GM12878 (cell line): ENCODE results near the gene OPTC. TPM values are rescaled to one million over a fixed set of nuclear protein-coding genes. Genes with fewer than 3 reads are reported as not detected.

ENCODE experiments used
- ATAC-seq: fragments of 200-7000 bp; cut with Tn5 transposase; 3 replicates; pipeline ENCODE4 v1.9.1; 2020; ENCODE audit warnings: mild to moderate bottlenecking, moderate library complexity
- BruUV-seq: library from RNA; stranded (reverse); fragments of 400-500 nt; replicated peaks from 2 replicates; lab custom pipeline; 2021; lab: Mats Ljungman, UMichigan
- CTCF ChIA-PET: fragments of 300-600 bp; sonication (Branson Sonifier 250); formaldehyde crosslinking; extraction: SDS; loops from one replicate; lab custom pipeline; 2021; ENCODE audit warnings: inconsistent platforms; lab: Yijun Ruan, JAX
- POLR2A ChIA-PET: fragments of 350-600 bp; formaldehyde crosslinking; extraction: SDS; loops from one replicate; lab custom pipeline; 2021; ENCODE audit warnings: inconsistent platforms; lab: Charles Lee
- RAD21 ChIA-PET: fragments of 300-600 bp; sonication (Branson Sonifier 250); formaldehyde crosslinking; loops from one replicate; lab custom pipeline; 2023; ENCODE audit warnings: antibody characterized with exemption; ENCODE audit not compliant: unreplicated experiment; lab: Charles Lee
- SMC1A ChIA-PET: fragments of 300-600 bp; sonication (Branson Sonifier 250); formaldehyde crosslinking; loops from one replicate; lab custom pipeline; 2023; ENCODE audit not compliant: unreplicated experiment, uncharacterized antibody; lab: Charles Lee
- DNase-seq: peaks from one replicate; pipeline ENCODE4 v3.0.0-alpha.2; 2011; ENCODE audit warnings: low read depth, low spot score
- FAIRE-seq: peaks from 3 replicates; lab custom pipeline; 2011; peaks lifted over from hg19 to GRCh38; lab: Jason Lieb, UNC
- H2AFZ ChIP-seq: 2 replicates; pipeline ENCODE4 v1.6.0; 2011; ENCODE audit warnings: low read depth, low read length, control low read depth; ENCODE audit not compliant: control insufficient read depth
- H3K27ac ChIP-seq: 2 replicates; pipeline ENCODE4 v1.5.1; 2011; ENCODE audit warnings: control low read depth; ENCODE audit not compliant: control insufficient read depth, insufficient read depth
- H3K27me3 ChIP-seq, 2 experiments: replicated peaks in 1 of 2; 2 replicates each; pipeline versions ENCODE4 v1.6.0 to v1.6.1; 2011; ENCODE audit warnings: low read length in 1 of 2; ENCODE audit not compliant: control insufficient read depth in 2 of 2, insufficient read depth in 2 of 2
- H3K36me3 ChIP-seq, 2 experiments: 2 replicates each; pipeline ENCODE4 v1.5.1; 2011; ENCODE audit warnings: low read length in 1 of 2; ENCODE audit not compliant: control insufficient read depth in 2 of 2, insufficient read depth in 2 of 2
- H3K4me1 ChIP-seq: 2 replicates; pipeline ENCODE4 v1.6.1; 2011; ENCODE audit warnings: mild to moderate bottlenecking, low read length, moderate library complexity, mixed read lengths; ENCODE audit not compliant: control insufficient read depth, insufficient read depth
- H3K4me2 ChIP-seq: 2 replicates; pipeline ENCODE4 v1.6.0; 2011; ENCODE audit warnings: control low read depth; ENCODE audit not compliant: control insufficient read depth, insufficient read depth
- H3K4me3 ChIP-seq: fragments of 200-600 bp; sonication (generic); 2 replicates; pipeline ENCODE4 v1.5.1; 2016
- H3K79me2 ChIP-seq: 2 replicates; pipeline ENCODE4 v1.6.0; 2011; ENCODE audit warnings: low read length; ENCODE audit not compliant: control insufficient read depth, insufficient read depth
- H3K9ac ChIP-seq: 2 replicates; pipeline ENCODE4 v1.8.0; 2011; ENCODE audit warnings: low read length, control low read depth, mixed read lengths; ENCODE audit not compliant: control insufficient read depth, insufficient read depth
- H3K9me3 ChIP-seq: replicated peaks from 3 replicates; pipeline ENCODE4 v1.5.1; 2011; ENCODE audit warnings: mild to moderate bottlenecking, low read length; ENCODE audit not compliant: control insufficient read depth, insufficient read depth
- H4K20me1 ChIP-seq: 2 replicates; pipeline ENCODE4 v1.6.0; 2011; ENCODE audit not compliant: control insufficient read depth, insufficient read depth
- FOS ChIP-seq: IDR thresholded peaks from 3 replicates; pipeline ENCODE4 v1.6.1; 2011; ENCODE audit warnings: borderline replicate concordance; ENCODE audit not compliant: insufficient read length; ENCODE audit errors: extremely low read depth
- GATAD2B ChIP-seq: fragments of 450-650 bp; conservative IDR thresholded peaks from 2 replicates; pipeline ENCODE4 v1.6.1; 2017; ENCODE audit warnings: low read depth, mild to moderate bottlenecking, moderate library complexity
- JUNB ChIP-seq: IDR thresholded peaks from 2 replicates; pipeline ENCODE4 v1.6.1; 2016; ENCODE audit warnings: antibody characterized with exemption, mild to moderate bottlenecking
- KAT2A ChIP-seq: conservative IDR thresholded peaks from 2 replicates; pipeline ENCODE4 v1.6.1; 2011; ENCODE audit warnings: low read depth, low read length; ENCODE audit not compliant: control insufficient read depth
- LARP7 ChIP-seq: fragments of 450-650 bp; IDR thresholded peaks from 2 replicates; pipeline ENCODE4 v1.6.1; 2017; ENCODE audit warnings: mild to moderate bottlenecking
- NFYA ChIP-seq: IDR thresholded peaks from 2 replicates; pipeline ENCODE4 v1.6.1; 2011; ENCODE audit warnings: low read depth, mild to moderate bottlenecking, low read length, improper control_type of control experiment, borderline replicate concordance
- POLR2AphosphoS5 ChIP-seq: IDR thresholded peaks from 2 replicates; pipeline ENCODE4 v1.6.1; 2011; ENCODE audit warnings: mild to moderate bottlenecking, low read length, inconsistent platforms
- RB1 ChIP-seq: fragments of 450-650 bp; formaldehyde crosslinking; IDR thresholded peaks from 2 replicates; pipeline ENCODE4 v1.6.1; 2017; ENCODE audit warnings: mild to moderate bottlenecking, borderline replicate concordance
- SUPT20H ChIP-seq: IDR thresholded peaks from 2 replicates; pipeline ENCODE4 v1.6.1; 2011; ENCODE audit warnings: low read depth, mild to moderate bottlenecking, low read length, moderate library complexity, borderline replicate concordance; ENCODE audit not compliant: control insufficient read depth
- TCF12 ChIP-seq: IDR thresholded peaks from 2 replicates; pipeline ENCODE4 v1.6.1; 2011; ENCODE audit warnings: low read depth, mild to moderate bottlenecking, low read length
- WGBS: methylation state at CpG from one replicate; pipeline ENCODE4 v1.1.6; 2016; ENCODE audit warnings: low lambda C conversion rate; ENCODE audit not compliant: insufficient replicate concordance, insufficient coverage; ENCODE audit errors: missing lambda C conversion rate; 5-methylcytosine and 5-hydroxymethylcytosine counted together
- in situ Hi-C: fragments of 300-500 bp; cut with MboI; formaldehyde crosslinking; loops from 9 replicates; pipeline ENCODE4 v1.14.3; 2018; ENCODE audit warnings: mixed read lengths
- intact Hi-C: fragments of 100-400 bp; cut with micrococcal nuclease; formaldehyde crosslinking; loops from one replicate; pipeline ENCODE4 v1.14.2; 2022; ENCODE audit not compliant: unreplicated experiment
- polyA plus RNA-seq, 11 experiments: library from polyadenylated mRNA; depleted of rRNA in 4 of 11; unstranded in 6 of 11; stranded (reverse) in 5 of 11; fragments of >200 nt; fragmentation: Nextera tagmentation in 4 of 11; fragmentation: Illumina TruSeq in 1 of 11; extraction: Ambion mirVana in 4 of 11; extraction: Trizol in 1 of 11; gene quantifications; 1 replicate in 1 of 11; 2 replicates in 10 of 11; pipeline versions ENCODE4 v1.2.1 to v1.2.3, GENCODE V29; 2011 to 2016; ENCODE audit warnings: inconsistent platforms in 2 of 11, missing spikeins in 2 of 11, low read depth in 1 of 11
- total RNA-seq, 4 experiments: library from RNA; depleted of rRNA in 3 of 4; stranded (reverse); fragments of >200 nt in 3 of 4; fragmentation: Illumina TruSeq in 1 of 4; extraction: Trizol in 1 of 4; gene quantifications; 2 replicates each; pipeline versions ENCODE4 v1.2.1 to v1.2.3, GENCODE V29; 2013 to 2021
- TF ChIP-seq, protein P1 (sequence below): fragments of 450-650 bp; conservative IDR thresholded peaks from 2 replicates; pipeline ENCODE4 v1.6.1; 2017; ENCODE audit warnings: mild to moderate bottlenecking, moderate library complexity
- TF ChIP-seq, protein P2 (sequence below): IDR thresholded peaks from 2 replicates; pipeline ENCODE4 v1.6.1; 2012; ENCODE audit warnings: low read depth, low read length, improper control_type of control experiment
- TF ChIP-seq, protein P3 (sequence below): IDR thresholded peaks from 2 replicates; pipeline ENCODE4 v1.6.1; 2011; ENCODE audit warnings: low read depth, mild to moderate bottlenecking, low read length, moderate library complexity, borderline replicate concordance; ENCODE audit errors: extremely low read depth

Gene OPTC
- total and polyA plus RNA-seq, 10 of the 15 experiments (the other 5 are each of a cell fraction or from before 2014, with no cell fraction given), result not detected

DNA sequence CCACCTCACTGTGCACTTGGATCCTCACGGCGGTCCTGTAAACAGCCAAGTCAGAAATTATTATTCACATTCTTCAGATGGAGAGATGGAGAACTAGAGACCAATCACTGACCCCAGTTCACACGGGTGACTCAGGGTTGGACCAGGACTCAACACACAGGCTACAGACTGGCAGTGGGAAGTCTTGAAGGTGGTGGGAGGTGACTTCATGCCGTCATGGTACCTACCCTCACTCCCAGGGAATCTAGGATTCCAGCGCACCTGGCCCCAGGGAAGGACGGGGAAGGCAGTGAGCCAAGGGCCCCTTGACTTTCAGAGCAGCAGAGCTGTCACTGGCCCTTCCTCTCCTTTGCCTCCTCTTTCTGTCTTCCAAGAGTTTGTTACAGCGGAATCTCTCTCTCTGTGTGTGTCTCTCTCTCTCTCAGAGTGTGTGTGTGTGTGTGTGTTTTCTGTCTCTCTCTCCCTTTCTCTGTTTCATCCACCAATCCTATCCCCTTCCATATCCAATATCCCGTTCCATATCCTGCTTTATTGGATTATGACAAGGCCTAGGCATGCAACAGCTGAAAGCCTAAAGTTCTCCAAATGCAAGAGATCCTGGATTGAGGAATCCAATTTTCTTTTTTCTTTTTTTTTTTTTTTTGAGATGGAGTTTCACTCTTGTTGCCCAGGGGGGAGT, 11.7 kb downstream of the OPTC start (continued):
- TF ChIP-seq KAT2A (no peak), GATAD2B (no peak), POLR2AphosphoS5 (no peak), SUPT20H (no peak), JUNB (no peak)

GRCh38 chr1:203506858-203507626, 13.1 kb downstream of the OPTC start:
- Histone ChIP-seq H3K9me3 (no peaks in the 10 kb centered on the region), H3K27ac (no peak overlapping the region), H3K79me2 (no peaks in the 10 kb centered on the region), H3K4me3 (no peak overlapping the region), H2AFZ (no peak overlapping the region), H3K4me1 (no peaks in the 10 kb centered on the region), H4K20me1 (no peaks in the 10 kb centered on the region), H3K4me2 (no peak overlapping the region), H3K9ac (no peak overlapping the region), H3K27me3 (no peaks in the 10 kb centered on the region; a peak in 1 of 4 replicates), H3K36me3 (no peaks in the 10 kb centered on the region)
- intact Hi-C loops (no loop called here), in situ Hi-C loops (loop anchor here (5.0 kb wide), 1 partner anchor 195 kb away; no protein-coding TSS in a partner anchor)
- RAD21 ChIA-PET, result interaction anchor here (0.7 to 5.4 kb wide), 2 partner anchors 78 to 195 kb away, joined by 4 to 64 read pairs; no protein-coding TSS in a partner anchor
- WGBS, result 23% methylated on average over 6 of the region's 6 CpGs
- FAIRE-seq, result no peak
- POLR2A ChIA-PET, result interaction anchor here (1.0 to 1.2 kb wide), 2 partner anchors 97 to 194 kb away, joined by 3 read pairs; no protein-coding TSS in a partner anchor
- no peak for DNase-seq
- no TSS peak for BruUV-seq
- ATAC-seq, result no peak
- CTCF ChIA-PET, result interaction anchor here (0.7 to 8.6 kb wide), 9 partner anchors 12 to 1726 kb away, joined by 3 to 175 read pairs (median 4); no protein-coding TSS in a partner anchor
- SMC1A ChIA-PET, result interaction anchor here (0.8 to 7.7 kb wide), 2 partner anchors 171 to 195 kb away, joined by 3 to 100 read pairs; no protein-coding TSS in a partner anchor
- TF ChIP-seq NFYA, result no peak
- TF ChIP-seq RB1, result no peak
- TF ChIP-seq, protein P1, sequence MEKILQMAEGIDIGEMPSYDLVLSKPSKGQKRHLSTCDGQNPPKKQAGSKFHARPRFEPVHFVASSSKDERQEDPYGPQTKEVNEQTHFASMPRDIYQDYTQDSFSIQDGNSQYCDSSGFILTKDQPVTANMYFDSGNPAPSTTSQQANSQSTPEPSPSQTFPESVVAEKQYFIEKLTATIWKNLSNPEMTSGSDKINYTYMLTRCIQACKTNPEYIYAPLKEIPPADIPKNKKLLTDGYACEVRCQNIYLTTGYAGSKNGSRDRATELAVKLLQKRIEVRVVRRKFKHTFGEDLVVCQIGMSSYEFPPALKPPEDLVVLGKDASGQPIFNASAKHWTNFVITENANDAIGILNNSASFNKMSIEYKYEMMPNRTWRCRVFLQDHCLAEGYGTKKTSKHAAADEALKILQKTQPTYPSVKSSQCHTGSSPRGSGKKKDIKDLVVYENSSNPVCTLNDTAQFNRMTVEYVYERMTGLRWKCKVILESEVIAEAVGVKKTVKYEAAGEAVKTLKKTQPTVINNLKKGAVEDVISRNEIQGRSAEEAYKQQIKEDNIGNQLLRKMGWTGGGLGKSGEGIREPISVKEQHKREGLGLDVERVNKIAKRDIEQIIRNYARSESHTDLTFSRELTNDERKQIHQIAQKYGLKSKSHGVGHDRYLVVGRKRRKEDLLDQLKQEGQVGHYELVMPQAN, result no peak
- TF ChIP-seq, protein P2, sequence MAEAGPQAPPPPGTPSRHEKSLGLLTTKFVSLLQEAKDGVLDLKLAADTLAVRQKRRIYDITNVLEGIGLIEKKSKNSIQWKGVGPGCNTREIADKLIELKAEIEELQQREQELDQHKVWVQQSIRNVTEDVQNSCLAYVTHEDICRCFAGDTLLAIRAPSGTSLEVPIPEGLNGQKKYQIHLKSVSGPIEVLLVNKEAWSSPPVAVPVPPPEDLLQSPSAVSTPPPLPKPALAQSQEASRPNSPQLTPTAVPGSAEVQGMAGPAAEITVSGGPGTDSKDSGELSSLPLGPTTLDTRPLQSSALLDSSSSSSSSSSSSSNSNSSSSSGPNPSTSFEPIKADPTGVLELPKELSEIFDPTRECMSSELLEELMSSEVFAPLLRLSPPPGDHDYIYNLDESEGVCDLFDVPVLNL, result no peak
- TF ChIP-seq POLR2AphosphoS5, result no peak
- TF ChIP-seq LARP7, result no peak
- no peak for TF ChIP-seq FOS
- TF ChIP-seq, protein P3, sequence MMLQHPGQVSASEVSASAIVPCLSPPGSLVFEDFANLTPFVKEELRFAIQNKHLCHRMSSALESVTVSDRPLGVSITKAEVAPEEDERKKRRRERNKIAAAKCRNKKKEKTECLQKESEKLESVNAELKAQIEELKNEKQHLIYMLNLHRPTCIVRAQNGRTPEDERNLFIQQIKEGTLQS, result no peak
- no peak for TF ChIP-seq TCF12
